BJ (cell line): ENCODE data around the gene C16orf74. TPM values are rescaled to one million over a fixed set of nuclear protein-coding genes. Genes with fewer than 3 reads are reported as not detected.

Source experiments
- CTCF ChIA-PET: fragments of 350-600 bp; formaldehyde crosslinking; extraction: SDS; loops from one replicate; lab custom pipeline; 2021; ENCODE audit warnings: antibody characterized with exemption, inconsistent platforms; lab: Yijun Ruan, JAX
- POLR2A ChIA-PET: fragments of 300-600 bp; sonication (Branson Sonifier 250); formaldehyde crosslinking; extraction: SDS; loops from one replicate; lab custom pipeline; 2021; ENCODE audit warnings: antibody characterized with exemption; lab: Charles Lee
- DNase-seq: peaks from one replicate; pipeline ENCODE4 v3.0.0-alpha.2; 2011; ENCODE audit warnings: low read depth
- H3K27me3 ChIP-seq: 2 replicates; pipeline ENCODE4 v1.6.0; 2011; ENCODE audit warnings: low read length; ENCODE audit not compliant: control insufficient read depth, insufficient read depth
- H3K36me3 ChIP-seq: 2 replicates; pipeline ENCODE4 v1.5.1; 2011; ENCODE audit warnings: low read length; ENCODE audit not compliant: control insufficient read depth, insufficient read depth
- H3K4me3 ChIP-seq: 2 replicates; pipeline ENCODE4 v1.5.1; 2011; ENCODE audit warnings: low read depth, mild to moderate bottlenecking, control low read depth, low read length
- polyA plus RNA-seq: library from polyadenylated mRNA; depleted of rRNA; stranded (reverse); fragments of >200 nt; gene quantifications from 2 replicates; pipeline ENCODE4 v1.2.3, GENCODE V29; 2011
- TF ChIP-seq, protein P1 (sequence below): IDR thresholded peaks from 2 replicates; pipeline ENCODE4 v1.5.1; 2011; ENCODE audit warnings: low read depth, mild to moderate bottlenecking, control low read depth, inconsistent platforms, low read length, moderate library complexity; ENCODE audit not compliant: insufficient read depth

The C16orf74 gene
- polyA plus RNA-seq, 1 experiment = 2.9 TPM

DNA sequence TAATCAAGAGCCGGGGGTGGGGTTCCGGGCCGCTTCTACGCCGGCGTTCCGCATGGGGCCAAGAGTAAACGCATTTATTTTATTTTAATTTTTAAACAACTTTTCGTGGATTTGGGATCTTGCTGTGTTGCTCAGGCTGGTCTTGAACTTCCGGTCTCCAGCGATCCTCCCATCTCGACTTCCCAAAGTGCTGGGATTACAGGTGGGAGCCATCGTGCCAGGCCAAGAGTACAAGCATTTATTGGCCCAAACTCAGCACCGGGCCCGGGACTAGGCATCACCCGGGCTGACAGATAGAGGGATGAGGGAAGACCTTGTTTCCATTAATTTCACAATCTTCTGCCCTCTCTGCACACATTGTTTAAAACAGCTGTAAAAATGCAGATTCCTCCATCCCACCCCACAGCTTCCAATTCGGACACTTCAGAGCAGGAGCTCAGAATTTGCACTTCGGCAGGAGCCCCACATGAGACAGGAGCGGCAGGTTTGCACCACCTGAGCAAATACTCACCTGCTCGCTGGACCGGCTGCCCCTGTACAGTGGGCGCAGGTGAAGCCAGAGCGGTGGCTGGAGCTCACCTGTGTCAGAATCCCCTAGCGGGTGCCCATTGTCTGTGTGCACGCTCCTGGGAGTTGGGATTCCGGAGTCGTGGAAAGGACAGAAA, 61.5 kb downstream of the C16orf74 start:
- ChIA-PET POLR2A (no interaction called here), CTCF (interaction anchor here (1.0 to 1.5 kb wide), 3 partner anchors 30 to 73 kb away, joined by 3 to 4 read pairs (median 4); no protein-coding TSS in a partner anchor)
- Histone ChIP-seq H3K4me3 (peak overlapping the region; percentile 36), H3K27me3 (no peaks in the 10 kb centered on the region; the same call in 1 of the 2 replicates), H3K36me3 (no peaks in the 10 kb centered on the region)
- no peak for DNase-seq
- TF ChIP-seq, protein P1, sequence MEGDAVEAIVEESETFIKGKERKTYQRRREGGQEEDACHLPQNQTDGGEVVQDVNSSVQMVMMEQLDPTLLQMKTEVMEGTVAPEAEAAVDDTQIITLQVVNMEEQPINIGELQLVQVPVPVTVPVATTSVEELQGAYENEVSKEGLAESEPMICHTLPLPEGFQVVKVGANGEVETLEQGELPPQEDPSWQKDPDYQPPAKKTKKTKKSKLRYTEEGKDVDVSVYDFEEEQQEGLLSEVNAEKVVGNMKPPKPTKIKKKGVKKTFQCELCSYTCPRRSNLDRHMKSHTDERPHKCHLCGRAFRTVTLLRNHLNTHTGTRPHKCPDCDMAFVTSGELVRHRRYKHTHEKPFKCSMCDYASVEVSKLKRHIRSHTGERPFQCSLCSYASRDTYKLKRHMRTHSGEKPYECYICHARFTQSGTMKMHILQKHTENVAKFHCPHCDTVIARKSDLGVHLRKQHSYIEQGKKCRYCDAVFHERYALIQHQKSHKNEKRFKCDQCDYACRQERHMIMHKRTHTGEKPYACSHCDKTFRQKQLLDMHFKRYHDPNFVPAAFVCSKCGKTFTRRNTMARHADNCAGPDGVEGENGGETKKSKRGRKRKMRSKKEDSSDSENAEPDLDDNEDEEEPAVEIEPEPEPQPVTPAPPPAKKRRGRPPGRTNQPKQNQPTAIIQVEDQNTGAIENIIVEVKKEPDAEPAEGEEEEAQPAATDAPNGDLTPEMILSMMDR = no peak

DNA sequence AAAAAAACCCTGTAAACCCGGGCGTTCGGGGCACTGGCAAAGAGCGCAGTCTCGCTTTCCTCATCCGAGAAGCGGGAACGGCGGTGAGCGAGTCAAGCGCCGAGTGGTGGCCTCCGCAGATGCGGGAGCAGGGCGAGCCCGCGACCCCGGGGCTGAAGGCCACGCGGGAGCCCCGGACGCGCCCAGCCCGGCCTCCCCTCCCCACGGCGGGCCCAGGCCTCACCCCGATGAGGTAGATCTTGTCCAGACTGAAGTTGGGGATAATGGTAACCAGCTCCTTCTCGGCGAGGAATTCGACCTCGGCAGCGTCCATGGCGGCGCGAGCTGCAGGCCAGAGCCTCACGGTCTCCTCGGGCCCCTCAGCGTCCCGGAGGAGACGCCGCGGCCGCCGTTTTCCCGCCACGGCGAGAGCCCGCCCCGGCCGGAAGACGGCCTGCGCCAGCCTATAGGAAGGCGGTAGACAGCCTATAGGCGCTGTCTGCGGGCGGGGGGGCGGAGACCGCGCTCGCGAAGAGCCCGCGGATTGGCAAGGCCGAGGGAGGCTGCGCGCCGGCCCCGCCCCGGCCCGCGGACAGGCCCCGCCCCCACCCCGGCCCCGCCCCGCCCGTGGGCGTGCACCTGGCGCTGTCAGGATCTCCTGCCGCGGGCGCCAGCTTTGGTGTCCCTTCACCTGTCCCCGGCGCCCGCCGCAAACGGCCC, 62.2 kb downstream of the C16orf74 start, which contains the start of gene GINS2:
TSS of gene GINS2 (minus strand) at position 369 of the 699 bp plus-strand sequence. CDS start at position 313, 56 bp downstream.
- TF ChIP-seq, protein P1 = no peak
- no peaks in the 10 kb centered on the region; the same call in 1 of the 2 replicates for H3K36me3 ChIP-seq
- peak; percentile 39 for DNase-seq
- ChIA-PET CTCF (interaction anchor here (1.2 kb wide), 1 partner anchor 73 kb away, joined by 3 read pairs; no protein-coding TSS in a partner anchor), POLR2A (no interaction called here)
- H3K4me3 ChIP-seq = peak within 1 kb of the TSS; percentile 40
- H3K27me3 ChIP-seq = no peaks in the 10 kb centered on the region; the same call in 1 of the 2 replicates

DNA sequence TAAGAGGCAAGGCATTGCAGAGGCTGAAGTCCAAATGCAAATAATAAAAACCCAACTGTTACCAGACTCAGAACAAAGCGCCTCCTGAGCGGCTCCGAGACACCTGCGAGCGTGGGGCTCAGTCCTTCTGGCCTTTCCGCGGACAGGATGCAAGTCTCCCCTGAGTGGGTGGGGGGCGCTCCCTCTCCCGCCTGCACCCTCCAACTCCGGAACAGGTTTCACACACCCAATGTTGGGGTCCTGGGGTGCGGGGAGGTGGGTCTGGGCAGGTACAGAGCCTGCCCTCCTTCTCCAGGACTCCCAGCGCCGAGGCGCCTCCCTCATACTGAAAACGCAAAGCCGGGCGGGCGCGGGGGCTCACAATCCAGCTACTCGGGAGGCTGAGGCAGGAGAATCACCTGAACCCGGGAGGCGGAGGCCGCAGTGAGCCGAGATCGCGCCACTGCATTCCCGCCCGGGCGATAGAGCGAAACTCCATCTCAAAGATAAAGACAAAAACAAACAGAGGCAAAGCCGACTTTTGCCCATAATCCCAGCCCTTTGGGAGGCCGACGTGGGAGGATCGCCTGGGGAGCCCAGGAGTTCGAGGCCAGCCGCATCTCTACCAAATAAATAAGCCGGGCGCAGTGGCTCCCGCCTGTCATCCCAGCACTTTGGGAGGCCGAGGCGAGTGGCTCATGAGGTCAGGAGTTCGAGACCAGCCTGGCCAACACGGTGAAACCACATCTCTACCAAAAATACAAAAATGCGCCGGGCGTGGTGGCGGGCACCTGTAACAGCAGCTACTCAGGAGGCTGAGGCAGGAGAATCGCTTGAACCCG, 63.0 kb downstream of the C16orf74 start:
- CTCF ChIA-PET = no interaction called here
- Histone ChIP-seq H3K27me3 (no peaks in the 10 kb centered on the region; the same call in 1 of the 2 replicates), H3K36me3 (no peaks in the 10 kb centered on the region; the same call in 1 of the 2 replicates), H3K4me3 (peak overlapping the region; percentile 40)
- POLR2A ChIA-PET = no interaction called here
- DNase-seq = no peak
- TF ChIP-seq, protein P1 = no peak

DNA sequence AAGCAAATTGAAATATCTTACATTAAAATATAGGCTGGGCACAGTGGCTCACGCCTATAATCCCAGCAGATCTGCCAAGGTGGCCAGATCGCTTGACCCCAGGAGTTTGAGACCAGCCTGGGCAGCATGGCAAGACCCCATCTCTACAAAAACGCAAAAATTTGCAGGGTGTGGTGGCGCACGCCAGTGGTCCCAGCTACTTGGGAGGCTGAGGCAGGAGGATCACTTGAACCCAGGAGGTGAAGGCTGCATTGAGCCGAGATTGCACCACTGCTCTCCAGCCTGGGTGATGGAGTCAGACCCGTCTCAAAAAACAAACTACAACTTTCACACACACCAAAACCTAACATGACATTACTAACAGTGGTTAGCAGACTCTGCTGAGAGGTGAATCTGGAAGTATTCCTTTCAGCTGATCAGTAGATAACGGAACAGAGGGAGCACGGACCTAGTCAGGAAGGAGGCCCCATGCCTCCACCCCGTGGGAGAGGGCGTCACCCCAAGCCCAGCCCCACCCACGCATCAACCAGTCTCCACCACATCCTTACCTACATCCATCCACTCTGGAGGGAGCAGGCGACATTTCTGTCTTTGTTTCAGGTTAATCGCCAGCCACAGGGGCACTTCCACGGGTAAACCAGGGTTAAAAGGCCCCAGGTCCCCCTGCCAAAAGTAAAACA, 63.8 kb downstream of the C16orf74 start:
- Histone ChIP-seq H3K27me3 (no peaks in the 10 kb centered on the region; the same call in 1 of the 2 replicates), H3K4me3 (no peak overlapping the region), H3K36me3 (no peaks in the 10 kb centered on the region; the same call in 1 of the 2 replicates)
- no peak for DNase-seq
- ChIA-PET POLR2A (no interaction called here), CTCF (no interaction called here)
- TF ChIP-seq, protein P1 = no peak
